Body of pancreas (tissue), 4 donors: ENCODE measurements around the gene WDR11. TPM values are rescaled to one million over a fixed set of nuclear protein-coding genes. Genes with fewer than 3 reads are reported as not detected.

ENCODE experiments used
- ATAC-seq: fragments of 150-250 bp; one replicate; pipeline ENCODE4 v1.9.1; 2016
- DNase-seq, 4 donors: peaks; one replicate each; pipeline ENCODE4 v3.0.0-alpha.2; 2019
- H3K27ac ChIP-seq, 4 donors: fragments of 200-600 bp; sonication (generic); 1 replicate in 3 of 4; 2 replicates in 1 of 4; pipeline versions ENCODE4 v1.5.1 to v1.6.1; 2016 to 2019; ENCODE audit warnings: mild to moderate bottlenecking in 1 of 4, mixed read lengths in 1 of 4, moderate library complexity in 1 of 4
- H3K27me3 ChIP-seq, 2 donors: fragments of 200-600 bp; sonication (generic); one replicate each; pipeline ENCODE4 v1.6.0; 2016; ENCODE audit warnings: mild to moderate bottlenecking in 1 of 2
- H3K36me3 ChIP-seq, 2 donors: fragments of 200-600 bp; sonication (generic); replicated peaks in 1 of 2; 2 replicates each; pipeline ENCODE4 v1.5.1; 2016; ENCODE audit warnings: low read depth in 2 of 2; ENCODE audit not compliant: insufficient read depth in 1 of 2
- H3K4me1 ChIP-seq: fragments of 200-600 bp; sonication (generic); one replicate; pipeline ENCODE4 v1.6.0; 2016
- H3K4me3 ChIP-seq, 2 donors: fragments of 200-600 bp; sonication (generic); 1 replicate in 1 of 2; 2 replicates in 1 of 2; pipeline ENCODE4 v1.5.1; 2016 to 2019
- H3K9me3 ChIP-seq, 3 donors: fragments of 200-600 bp; sonication (generic); 1 replicate in 2 of 3; 2 replicates in 1 of 3; pipeline ENCODE4 v1.5.1; 2016
- POLR2A ChIP-seq, 3 donors: fragments of 450-650 bp; IDR thresholded peaks; one replicate each; pipeline ENCODE4 v1.6.1; 2016; ENCODE audit warnings: antibody characterized with exemption in 3 of 3, mild to moderate bottlenecking in 2 of 3
- WGBS, 2 donors: methylation state at CpG; one replicate each; pipeline ENCODE4 v1.1.5; 2017; 5-methylcytosine and 5-hydroxymethylcytosine counted together
- intact Hi-C: fragments of 100-400 bp; cut with DNase I; formaldehyde crosslinking; loops from one replicate; pipeline ENCODE4 v1.15.1; 2023
- total RNA-seq, 2 donors: library from RNA; depleted of rRNA; stranded (reverse); fragments of >200 nt; gene quantifications; one replicate each; pipeline ENCODE4 v1.1.0, GENCODE V29; 2016
- TF ChIP-seq, protein P1 (sequence below), 7 experiments: fragments of 450-650 bp in 4 of 7; fragments of 200-600 bp in 3 of 7; sonication (generic) in 3 of 7; IDR thresholded peaks; one replicate each; pipeline ENCODE4 v1.5.1; 2016 to 2019; ENCODE audit warnings: antibody characterized with exemption in 7 of 7

WDR11 gene
- total RNA-seq, 2 donors from 2014 or later = 24.7 to 43.3 TPM

DNA sequence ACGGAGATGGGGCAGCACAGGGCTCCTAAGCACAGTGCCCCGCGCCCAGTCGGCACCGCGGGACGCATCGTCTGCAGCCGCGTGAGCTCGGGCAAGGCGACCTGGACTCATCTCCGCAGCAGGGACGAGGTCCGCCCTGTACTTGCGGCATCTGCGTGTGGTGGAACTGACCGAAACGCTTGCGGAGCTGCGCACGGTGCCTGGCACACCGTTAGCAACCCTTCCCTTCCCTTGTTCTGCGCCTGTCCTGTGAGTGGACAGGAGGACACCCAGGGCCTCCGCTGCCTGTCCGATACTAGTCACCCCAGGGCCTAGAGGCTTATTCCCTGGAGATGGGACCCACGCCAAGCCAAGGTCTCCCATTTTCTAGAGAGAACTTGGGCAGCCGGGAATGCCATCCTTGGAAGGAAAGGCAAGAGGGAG lies 98.5 kb downstream of the WDR11 start:
- H3K9me3 ChIP-seq = no peaks in the 10 kb centered on the region
- DNase-seq = no peak
- no peaks in the 10 kb centered on the region for H3K27me3 ChIP-seq
- H3K4me3 ChIP-seq = no peak overlapping the region
- no peak for TF ChIP-seq POLR2A (IDR thresholded peaks at IDR 0.05)
- TF ChIP-seq, protein P1, sequence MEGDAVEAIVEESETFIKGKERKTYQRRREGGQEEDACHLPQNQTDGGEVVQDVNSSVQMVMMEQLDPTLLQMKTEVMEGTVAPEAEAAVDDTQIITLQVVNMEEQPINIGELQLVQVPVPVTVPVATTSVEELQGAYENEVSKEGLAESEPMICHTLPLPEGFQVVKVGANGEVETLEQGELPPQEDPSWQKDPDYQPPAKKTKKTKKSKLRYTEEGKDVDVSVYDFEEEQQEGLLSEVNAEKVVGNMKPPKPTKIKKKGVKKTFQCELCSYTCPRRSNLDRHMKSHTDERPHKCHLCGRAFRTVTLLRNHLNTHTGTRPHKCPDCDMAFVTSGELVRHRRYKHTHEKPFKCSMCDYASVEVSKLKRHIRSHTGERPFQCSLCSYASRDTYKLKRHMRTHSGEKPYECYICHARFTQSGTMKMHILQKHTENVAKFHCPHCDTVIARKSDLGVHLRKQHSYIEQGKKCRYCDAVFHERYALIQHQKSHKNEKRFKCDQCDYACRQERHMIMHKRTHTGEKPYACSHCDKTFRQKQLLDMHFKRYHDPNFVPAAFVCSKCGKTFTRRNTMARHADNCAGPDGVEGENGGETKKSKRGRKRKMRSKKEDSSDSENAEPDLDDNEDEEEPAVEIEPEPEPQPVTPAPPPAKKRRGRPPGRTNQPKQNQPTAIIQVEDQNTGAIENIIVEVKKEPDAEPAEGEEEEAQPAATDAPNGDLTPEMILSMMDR (IDR thresholded peaks at IDR 0.05) = no peak
- no peak overlapping the region for H3K27ac ChIP-seq
- intact Hi-C loops = loop anchor here (5.0 kb wide), 1 partner anchor 663 kb away; no protein-coding TSS in a partner anchor
- WGBS, 2 donors = 18 to 42% methylated on average over 7 to 28 of the region's 28 CpGs
- H3K36me3 ChIP-seq = no peaks in the 10 kb centered on the region
- H3K4me1 ChIP-seq = peaks cover 22% of the 10 kb centered on the region
- no peak for ATAC-seq

DNA sequence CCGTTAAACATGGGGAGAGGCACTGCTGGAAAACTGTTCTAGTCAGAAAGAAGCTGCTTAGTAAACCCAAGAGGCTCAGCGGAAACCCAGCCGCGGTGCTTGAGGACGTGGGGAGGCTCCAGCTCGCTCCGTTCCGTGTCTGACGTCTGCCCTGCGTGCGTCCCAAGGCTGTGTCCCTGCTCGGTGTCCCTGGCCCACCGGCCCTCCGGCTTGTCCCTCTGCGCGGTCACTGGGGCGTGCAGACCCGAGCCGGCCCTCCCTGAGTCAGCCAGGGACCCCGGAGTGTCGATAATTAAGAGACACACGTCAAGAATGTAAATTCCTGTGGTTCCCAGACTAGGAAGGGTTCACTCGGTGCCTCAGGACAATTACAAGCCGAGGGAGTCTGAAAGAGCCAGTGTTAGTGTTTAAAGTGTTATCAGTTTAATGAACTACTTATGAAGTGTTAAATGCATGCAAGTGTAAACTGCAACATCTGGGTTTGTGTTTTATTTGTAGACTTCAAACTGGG lies 98.9 kb downstream of the WDR11 start:
- no peaks in the 10 kb centered on the region for H3K9me3 ChIP-seq
- H3K27ac ChIP-seq = no peak overlapping the region
- H3K36me3 ChIP-seq = no peaks in the 10 kb centered on the region
- DNase-seq = no peak
- TF ChIP-seq POLR2A (IDR thresholded peaks at IDR 0.05) = no peak
- H3K27me3 ChIP-seq = no peaks in the 10 kb centered on the region
- H3K4me1 ChIP-seq = peaks cover 22% of the 10 kb centered on the region
- no peak for ATAC-seq
- H3K4me3 ChIP-seq = no peak overlapping the region
- WGBS, 2 donors = 7 to 18% methylated on average over 18 to 24 of the region's 24 CpGs
- intact Hi-C loops = loop anchor here (5.0 kb wide), 1 partner anchor 662 kb away; no protein-coding TSS in a partner anchor

DNA sequence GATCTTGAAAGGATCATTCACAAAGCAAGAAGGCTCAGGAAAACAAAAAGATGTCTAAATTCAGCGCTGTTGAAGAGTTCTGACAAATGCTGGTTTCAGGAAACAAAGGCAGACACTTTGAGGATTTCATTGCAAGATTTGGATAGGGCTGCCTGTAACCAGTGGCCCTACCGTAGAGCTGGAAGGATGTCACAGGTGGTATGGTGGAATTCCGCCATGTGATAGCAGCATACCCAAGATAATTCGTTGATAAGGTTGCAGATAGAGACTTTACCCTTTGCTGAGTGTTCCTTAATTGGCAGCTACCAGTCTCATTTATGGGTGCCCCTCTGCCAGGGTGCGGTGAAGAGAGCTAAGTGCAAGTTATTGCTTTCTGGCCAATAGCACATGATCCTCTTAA lies 100.1 kb downstream of the WDR11 start:
- Histone ChIP-seq H3K4me1 (peaks cover 15% of the 10 kb centered on the region), H3K36me3 (no peaks in the 10 kb centered on the region), H3K4me3 (no peak overlapping the region), H3K9me3 (no peaks in the 10 kb centered on the region), H3K27me3 (no peaks in the 10 kb centered on the region), H3K27ac (no peak overlapping the region)
- 68 to 71% methylated on average over 5 of the region's 5 CpGs for WGBS, 2 donors
- no peak for ATAC-seq
- intact Hi-C loops = loop anchor here (5.0 kb wide), 1 partner anchor 661 kb away; no protein-coding TSS in a partner anchor
- no peak for TF ChIP-seq POLR2A (IDR thresholded peaks at IDR 0.05)
- TF ChIP-seq, protein P1 (IDR thresholded peaks at IDR 0.05) = no peak
- no peak for DNase-seq

DNA sequence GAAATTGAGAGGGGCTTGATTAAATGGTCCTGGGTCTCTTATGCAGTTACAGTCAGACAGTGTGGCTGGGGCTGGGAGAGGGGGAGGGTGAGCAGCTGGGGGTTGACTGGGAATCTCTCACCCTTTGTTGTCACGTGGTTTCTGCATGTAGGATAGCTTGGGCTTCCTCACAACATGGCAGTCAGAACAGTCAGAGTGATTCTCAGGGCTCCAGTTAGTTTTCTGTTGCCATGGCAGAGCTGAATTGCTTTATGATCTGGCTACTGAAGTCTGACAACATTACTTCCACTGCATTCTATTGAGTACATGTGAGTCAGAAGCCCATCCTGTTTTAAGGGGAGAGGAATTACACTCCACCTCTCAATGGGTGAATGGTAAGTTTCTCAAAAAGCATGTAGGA lies 102.7 kb downstream of the WDR11 start:
- H3K27ac ChIP-seq = no peak overlapping the region
- ATAC-seq (no peak), DNase-seq (no peak)
- no peaks in the 10 kb centered on the region for H3K36me3 ChIP-seq
- no peaks in the 10 kb centered on the region for H3K9me3 ChIP-seq
- no peaks in the 10 kb centered on the region for H3K27me3 ChIP-seq
- peaks cover 13% of the 10 kb centered on the region for H3K4me1 ChIP-seq
- intact Hi-C loops = loop anchor here (5.0 kb wide), 1 partner anchor 658 kb away; no protein-coding TSS in a partner anchor
- H3K4me3 ChIP-seq = no peak overlapping the region
- 50% methylated on average over 1 of the region's 1 CpG; no CpG with 5 or more reads in 1 of the 2 donors for WGBS, 2 donors
- TF ChIP-seq, protein P1 (IDR thresholded peaks at IDR 0.05) = no peak
- no peak for TF ChIP-seq POLR2A (IDR thresholded peaks at IDR 0.05)
